Neural cell (in vitro differentiated cells): ENCODE results near the gene DGKD. TPM values are rescaled to one million over a fixed set of nuclear protein-coding genes. Genes with fewer than 3 reads are reported as not detected.

Experiments
- H2AFZ ChIP-seq: fragments of 200-600, 300-800 bp; sonication (generic), shearing (Covaris generic); 2 replicates; pipeline ENCODE4 v1.6.0; 2014; ENCODE audit warnings: low read depth, mild to moderate bottlenecking, antibody characterized with exemption, low read length, moderate library complexity
- H3F3A ChIP-seq: fragments of 200-600 bp; shearing (Covaris generic); 2 replicates; pipeline ENCODE4 v1.6.1; 2016; ENCODE audit warnings: mild to moderate bottlenecking, moderate library complexity, mixed read lengths, antibody characterized with exemption, low read length; ENCODE audit not compliant: insufficient read depth, poor library complexity, severe bottlenecking
- H3K27ac ChIP-seq: fragments of 200-600, 300-800 bp; sonication (generic), shearing (Covaris generic); 2 replicates; pipeline ENCODE4 v1.5.1; 2014; ENCODE audit warnings: mild to moderate bottlenecking, low read length, moderate library complexity
- H3K27me3 ChIP-seq: fragments of 300-800, 200-600 bp; sonication (generic), shearing (Covaris generic); 2 replicates; pipeline ENCODE4 v1.6.0; 2014; ENCODE audit warnings: mild to moderate bottlenecking, low read depth, low read length, moderate library complexity; ENCODE audit not compliant: insufficient read depth
- H3K36me3 ChIP-seq: fragments of 300-800, 200-600 bp; sonication (generic), shearing (Covaris generic); 2 replicates; pipeline ENCODE4 v1.5.1; 2014; ENCODE audit warnings: mild to moderate bottlenecking, antibody characterized with exemption, low read length, moderate library complexity; ENCODE audit not compliant: insufficient read depth
- H3K4me2 ChIP-seq: fragments of 300-800, 200-600 bp; sonication (generic), shearing (Covaris generic); 2 replicates; pipeline ENCODE4 v1.6.0; 2014; ENCODE audit warnings: mild to moderate bottlenecking, low read length
- H3K4me3 ChIP-seq: fragments of 300-800, 200-600 bp; sonication (generic), shearing (Covaris generic); 2 replicates; pipeline ENCODE4 v1.5.1; 2014; ENCODE audit warnings: mild to moderate bottlenecking, low read length, moderate library complexity
- H3K79me2 ChIP-seq: fragments of 200-600 bp; shearing (Covaris generic); replicated peaks from 2 replicates; pipeline ENCODE4 v1.6.0; 2014; ENCODE audit warnings: mild to moderate bottlenecking, low read length, moderate library complexity; ENCODE audit not compliant: insufficient read depth
- H3K9ac ChIP-seq: fragments of 300-800, 200-600 bp; sonication (generic), shearing (Covaris generic); 2 replicates; pipeline ENCODE4 v1.6.1; 2016; ENCODE audit warnings: mild to moderate bottlenecking, low read length, mixed read lengths
- H3K9me2 ChIP-seq: fragments of 200-600 bp; shearing (Covaris generic); 2 replicates; pipeline ENCODE4 v1.6.1; 2016; ENCODE audit warnings: mild to moderate bottlenecking, low read length, mixed read lengths; ENCODE audit not compliant: insufficient read depth
- H3K9me3 ChIP-seq: fragments of 200-600, 300-800 bp; sonication (generic), shearing (Covaris generic); 2 replicates; pipeline ENCODE4 v1.6.1; 2016; ENCODE audit warnings: mild to moderate bottlenecking, mixed run types, low read length, moderate library complexity, mixed read lengths
- H4K20me1 ChIP-seq: fragments of 200-600 bp; shearing (Covaris generic); 2 replicates; pipeline ENCODE4 v1.6.1; 2016; ENCODE audit warnings: mild to moderate bottlenecking, mixed run types; ENCODE audit not compliant: insufficient read depth
- EP300 ChIP-seq: fragments of 450-650 bp; conservative IDR thresholded peaks from 2 replicates; pipeline ENCODE4 v1.6.1; 2014; ENCODE audit warnings: antibody characterized with exemption, mild to moderate bottlenecking, moderate library complexity; ENCODE audit not compliant: poor library complexity, severe bottlenecking
- EZH2 ChIP-seq: fragments of 200-600, 300-800 bp; shearing (Covaris generic), sonication (generic); IDR thresholded peaks from 2 replicates; pipeline ENCODE4 v1.6.1; 2014; ENCODE audit warnings: antibody characterized with exemption, low read length, borderline replicate concordance, mild to moderate bottlenecking; ENCODE audit not compliant: insufficient read depth, poor library complexity, severe bottlenecking
- MXI1 ChIP-seq: fragments of 450-650 bp; conservative IDR thresholded peaks from 2 replicates; pipeline ENCODE4 v1.6.1; 2014; ENCODE audit warnings: antibody characterized with exemption, mild to moderate bottlenecking; ENCODE audit not compliant: poor library complexity, severe bottlenecking
- POLR2AphosphoS5 ChIP-seq: IDR thresholded peaks from 2 replicates; pipeline ENCODE4 v1.6.1; 2012
- RAD21 ChIP-seq: fragments of 450-650 bp; conservative IDR thresholded peaks from 2 replicates; pipeline ENCODE4 v1.6.1; 2014; ENCODE audit warnings: antibody characterized with exemption, mild to moderate bottlenecking, moderate library complexity
- SMC3 ChIP-seq: fragments of 450-650 bp; conservative IDR thresholded peaks from 2 replicates; pipeline ENCODE4 v1.6.1; 2014; ENCODE audit warnings: antibody characterized with exemption, mild to moderate bottlenecking, moderate library complexity; ENCODE audit not compliant: poor library complexity
- TAF1 ChIP-seq: IDR thresholded peaks from 2 replicates; pipeline ENCODE4 v1.6.1; 2012; ENCODE audit warnings: low read depth
- polyA plus RNA-seq: library from polyadenylated mRNA; depleted of rRNA; stranded (reverse); fragments of >200 nt; gene quantifications from 2 replicates; pipeline ENCODE4 v1.2.3, GENCODE V29; 2014
- TF ChIP-seq, protein P1 (sequence below): fragments of 450-650 bp; IDR thresholded peaks from 2 replicates; pipeline ENCODE4 v1.5.1; 2014; ENCODE audit warnings: antibody characterized with exemption, mild to moderate bottlenecking, moderate library complexity; ENCODE audit not compliant: poor library complexity, severe bottlenecking
- TF ChIP-seq, protein P2 (sequence below): IDR thresholded peaks from 2 replicates; pipeline ENCODE4 v1.6.1; 2012; ENCODE audit warnings: borderline replicate concordance

DGKD gene
- polyA plus RNA-seq, 1 donor from 2014 or later = 36.4 TPM

GRCh38 chr2:233338046-233338445 is 16.2 kb upstream of the DGKD start:
- Histone ChIP-seq H3K4me3 (no peak overlapping the region), H3F3A (no peaks in the 10 kb centered on the region), H3K36me3 (no peaks in the 10 kb centered on the region), H3K79me2 (no peaks in the 10 kb centered on the region), H4K20me1 (no peaks in the 10 kb centered on the region), H3K27ac (no peak overlapping the region), H3K9ac (no peak overlapping the region), H3K4me2 (no peak overlapping the region), H2AFZ (no peak overlapping the region), H3K9me2 (no peaks in the 10 kb centered on the region), H3K9me3 (no peaks in the 10 kb centered on the region), H3K27me3 (no peaks in the 10 kb centered on the region)
- TF ChIP-seq RAD21 = no peak

DNA sequence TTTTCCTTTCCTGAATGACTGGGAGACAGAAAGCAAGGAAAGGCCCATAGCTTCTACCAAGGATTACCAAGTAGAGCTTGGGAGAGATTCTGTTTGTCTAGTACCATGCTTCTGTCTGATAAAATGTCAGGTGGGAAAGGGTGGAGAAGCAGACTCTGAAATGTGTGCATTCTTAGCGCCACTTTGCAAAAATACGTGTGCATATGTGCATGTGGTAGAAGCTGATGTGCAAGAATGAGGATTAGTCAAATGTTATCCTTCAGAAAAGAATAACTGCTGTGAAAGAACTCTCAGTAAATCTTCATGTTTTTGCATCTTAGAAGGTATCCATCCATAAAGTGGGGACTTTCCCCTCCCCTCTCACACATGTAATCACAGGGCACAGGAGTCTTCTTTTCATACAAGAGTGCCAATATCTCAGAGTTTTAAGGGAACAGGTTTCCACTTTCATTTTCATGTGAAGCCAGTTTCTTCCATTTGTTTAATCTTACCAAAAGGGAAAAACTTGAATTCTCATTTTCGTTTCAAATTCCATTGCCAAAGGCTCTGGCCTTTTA is 15.4 kb upstream of the DGKD start:
- H3K36me3 ChIP-seq = no peaks in the 10 kb centered on the region
- H3K9ac ChIP-seq = no peak overlapping the region
- H3K27me3 ChIP-seq = no peaks in the 10 kb centered on the region
- TF ChIP-seq, protein P1, sequence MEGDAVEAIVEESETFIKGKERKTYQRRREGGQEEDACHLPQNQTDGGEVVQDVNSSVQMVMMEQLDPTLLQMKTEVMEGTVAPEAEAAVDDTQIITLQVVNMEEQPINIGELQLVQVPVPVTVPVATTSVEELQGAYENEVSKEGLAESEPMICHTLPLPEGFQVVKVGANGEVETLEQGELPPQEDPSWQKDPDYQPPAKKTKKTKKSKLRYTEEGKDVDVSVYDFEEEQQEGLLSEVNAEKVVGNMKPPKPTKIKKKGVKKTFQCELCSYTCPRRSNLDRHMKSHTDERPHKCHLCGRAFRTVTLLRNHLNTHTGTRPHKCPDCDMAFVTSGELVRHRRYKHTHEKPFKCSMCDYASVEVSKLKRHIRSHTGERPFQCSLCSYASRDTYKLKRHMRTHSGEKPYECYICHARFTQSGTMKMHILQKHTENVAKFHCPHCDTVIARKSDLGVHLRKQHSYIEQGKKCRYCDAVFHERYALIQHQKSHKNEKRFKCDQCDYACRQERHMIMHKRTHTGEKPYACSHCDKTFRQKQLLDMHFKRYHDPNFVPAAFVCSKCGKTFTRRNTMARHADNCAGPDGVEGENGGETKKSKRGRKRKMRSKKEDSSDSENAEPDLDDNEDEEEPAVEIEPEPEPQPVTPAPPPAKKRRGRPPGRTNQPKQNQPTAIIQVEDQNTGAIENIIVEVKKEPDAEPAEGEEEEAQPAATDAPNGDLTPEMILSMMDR = no peak
- no peak for TF ChIP-seq SMC3
- TF ChIP-seq EP300 = no peak
- TF ChIP-seq EZH2 = no peak
- TF ChIP-seq MXI1 = no peak
- TF ChIP-seq POLR2AphosphoS5 = no peak
- TF ChIP-seq, protein P2, sequence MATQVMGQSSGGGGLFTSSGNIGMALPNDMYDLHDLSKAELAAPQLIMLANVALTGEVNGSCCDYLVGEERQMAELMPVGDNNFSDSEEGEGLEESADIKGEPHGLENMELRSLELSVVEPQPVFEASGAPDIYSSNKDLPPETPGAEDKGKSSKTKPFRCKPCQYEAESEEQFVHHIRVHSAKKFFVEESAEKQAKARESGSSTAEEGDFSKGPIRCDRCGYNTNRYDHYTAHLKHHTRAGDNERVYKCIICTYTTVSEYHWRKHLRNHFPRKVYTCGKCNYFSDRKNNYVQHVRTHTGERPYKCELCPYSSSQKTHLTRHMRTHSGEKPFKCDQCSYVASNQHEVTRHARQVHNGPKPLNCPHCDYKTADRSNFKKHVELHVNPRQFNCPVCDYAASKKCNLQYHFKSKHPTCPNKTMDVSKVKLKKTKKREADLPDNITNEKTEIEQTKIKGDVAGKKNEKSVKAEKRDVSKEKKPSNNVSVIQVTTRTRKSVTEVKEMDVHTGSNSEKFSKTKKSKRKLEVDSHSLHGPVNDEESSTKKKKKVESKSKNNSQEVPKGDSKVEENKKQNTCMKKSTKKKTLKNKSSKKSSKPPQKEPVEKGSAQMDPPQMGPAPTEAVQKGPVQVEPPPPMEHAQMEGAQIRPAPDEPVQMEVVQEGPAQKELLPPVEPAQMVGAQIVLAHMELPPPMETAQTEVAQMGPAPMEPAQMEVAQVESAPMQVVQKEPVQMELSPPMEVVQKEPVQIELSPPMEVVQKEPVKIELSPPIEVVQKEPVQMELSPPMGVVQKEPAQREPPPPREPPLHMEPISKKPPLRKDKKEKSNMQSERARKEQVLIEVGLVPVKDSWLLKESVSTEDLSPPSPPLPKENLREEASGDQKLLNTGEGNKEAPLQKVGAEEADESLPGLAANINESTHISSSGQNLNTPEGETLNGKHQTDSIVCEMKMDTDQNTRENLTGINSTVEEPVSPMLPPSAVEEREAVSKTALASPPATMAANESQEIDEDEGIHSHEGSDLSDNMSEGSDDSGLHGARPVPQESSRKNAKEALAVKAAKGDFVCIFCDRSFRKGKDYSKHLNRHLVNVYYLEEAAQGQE = no peak
- TF ChIP-seq RAD21 = no peak
- TF ChIP-seq TAF1 = no peak
- no peak overlapping the region for H3K4me3 ChIP-seq
- no peak overlapping the region for H2AFZ ChIP-seq
- no peaks in the 10 kb centered on the region for H3K9me2 ChIP-seq
- H3K4me2 ChIP-seq = no peak overlapping the region
- H3K79me2 ChIP-seq = no peaks in the 10 kb centered on the region
- H3K9me3 ChIP-seq = no peaks in the 10 kb centered on the region
- H4K20me1 ChIP-seq = no peaks in the 10 kb centered on the region
- H3K27ac ChIP-seq = no peak overlapping the region
- no peaks in the 10 kb centered on the region for H3F3A ChIP-seq

- H3K27me3 ChIP-seq = no peaks in the 10 kb centered on the region
Measured at GRCh38 chr2:233339427-233339826, 14.9 kb upstream of the DGKD start.

More at GRCh38 chr2:233339427-233339826, 14.9 kb upstream of the DGKD start:
- H3K27ac ChIP-seq = no peak overlapping the region
- TF ChIP-seq, protein P2 = no peak
- TF ChIP-seq RAD21 (no peak), SMC3 (no peak), POLR2AphosphoS5 (no peak), EZH2 (no peak), TAF1 (no peak), EP300 (no peak)
- TF ChIP-seq, protein P1 = no peak
- no peaks in the 10 kb centered on the region for H3F3A ChIP-seq
- H2AFZ ChIP-seq = no peak overlapping the region
- no peaks in the 10 kb centered on the region for H4K20me1 ChIP-seq
- no peak overlapping the region for H3K9ac ChIP-seq
- no peaks in the 10 kb centered on the region for H3K79me2 ChIP-seq
- H3K4me3 ChIP-seq = no peak overlapping the region
- no peaks in the 10 kb centered on the region for H3K9me2 ChIP-seq
- no peaks in the 10 kb centered on the region for H3K9me3 ChIP-seq
- H3K4me2 ChIP-seq = no peak overlapping the region
- H3K36me3 ChIP-seq = no peaks in the 10 kb centered on the region
